HG03159 (cell line): ENCODE data around the gene SCAI.
"Not testable (repeated sequence)": the region's sequence is repeated elsewhere in the genome, so short reads cannot be mapped to it uniquely, and the experiment has no call there.

ENCODE experiments used
- ATAC-seq: cut with Tn5 transposase; IDR thresholded peaks from one replicate; pipeline ENCODE4 v1.9.1; 2021; ENCODE audit warnings: mild to moderate bottlenecking, moderate library complexity; ENCODE audit not compliant: unreplicated experiment

Gene SCAI

GRCh38 chr9:125106285-125106893 is 36.9 kb downstream of the SCAI start:
- no peak for ATAC-seq

GRCh38 chr9:125103770-125104460 is 39.4 kb downstream of the SCAI start:
- ATAC-seq = no peak

GRCh38 chr9:125103021-125103420 is 40.3 kb downstream of the SCAI start:
- ATAC-seq = no peak

GRCh38 chr9:125100822-125101221 is 42.5 kb downstream of the SCAI start:
- no peak for ATAC-seq

- no peak for ATAC-seq
Observed at GRCh38 chr9:125099816-125100215, 43.5 kb downstream of the SCAI start.

GRCh38 chr9:125095821-125096443 is 47.4 kb downstream of the SCAI start:
- no peak for ATAC-seq

GRCh38 chr9:125091121-125091520 is 52.2 kb downstream of the SCAI start:
- no peak for ATAC-seq

- no peak for ATAC-seq
Observed at GRCh38 chr9:125089331-125089730, 54.0 kb downstream of the SCAI start.

GRCh38 chr9:125088752-125089151 is 54.6 kb downstream of the SCAI start:
- no peak for ATAC-seq

GRCh38 chr9:125085703-125086477 is 57.4 kb downstream of the SCAI start:
- no peak for ATAC-seq

GRCh38 chr9:125082197-125082596 is 61.1 kb downstream of the SCAI start:
- not testable (repeated sequence) for ATAC-seq

GRCh38 chr9:125080797-125081196 is 62.5 kb downstream of the SCAI start:
- not testable (repeated sequence) for ATAC-seq

- no peak for ATAC-seq
Observed at GRCh38 chr9:125079931-125080330, 63.4 kb downstream of the SCAI start.

GRCh38 chr9:125075997-125076396 is 67.3 kb downstream of the SCAI start:
- no peak for ATAC-seq

- no peak for ATAC-seq
Observed at GRCh38 chr9:125074976-125075375, 68.4 kb downstream of the SCAI start.

GRCh38 chr9:125066839-125067619 is 76.3 kb downstream of the SCAI start:
- ATAC-seq = no peak

- ATAC-seq = no peak
Observed at GRCh38 chr9:125061391-125061790, 81.9 kb downstream of the SCAI start.

- no peak for ATAC-seq
Observed at GRCh38 chr9:125049212-125050049, 93.9 kb downstream of the SCAI start.

GRCh38 chr9:125043631-125044030 is 99.7 kb downstream of the SCAI start:
- ATAC-seq = no peak

- no peak for ATAC-seq
Observed at GRCh38 chr9:125043148-125043547, 100.2 kb downstream of the SCAI start.
